Activated CD4-positive, alpha-beta memory T cell treated with anti-CD3 and anti-CD28 coated beads for 36 hours (primary cell): ENCODE data around the gene REC114. TPM values are rescaled to one million over a fixed set of nuclear protein-coding genes. Genes with fewer than 3 reads are reported as not detected.
"Not testable (repeated sequence)": the region's sequence is repeated elsewhere in the genome, so short reads cannot be mapped to it uniquely, and the experiment has no call there.

Experiments used
- CTCF ChIA-PET: fragments of 350-600 bp; sonication (Branson Sonifier 250); formaldehyde crosslinking; loops from one replicate; lab custom pipeline; 2021; ENCODE audit warnings: antibody characterized with exemption, inconsistent platforms; lab: Charles Lee
- POLR2A ChIA-PET: fragments of 350-600 bp; sonication (Branson Sonifier 250); formaldehyde crosslinking; loops from one replicate; lab custom pipeline; 2021; ENCODE audit warnings: antibody characterized with exemption; lab: Charles Lee
- DNase-seq: peaks from one replicate; pipeline ENCODE4 v3.0.0-alpha.2; 2020
- H3K27ac Mint-ChIP-seq: one replicate; pipeline ENCODE4 v1.8.0; 2021; ENCODE audit warnings: mixed read lengths
- H3K27me3 Mint-ChIP-seq: one replicate; pipeline ENCODE4 v1.8.0; 2021; ENCODE audit warnings: mixed read lengths
- H3K36me3 Mint-ChIP-seq: one replicate; pipeline ENCODE4 v1.8.0; 2021; ENCODE audit warnings: mixed read lengths
- H3K4me1 Mint-ChIP-seq: one replicate; pipeline ENCODE4 v1.8.0; 2021; ENCODE audit warnings: low read depth, mixed read lengths
- H3K4me3 Mint-ChIP-seq: one replicate; pipeline ENCODE4 v1.8.0; 2021; ENCODE audit warnings: mild to moderate bottlenecking, mixed read lengths
- H3K9me3 Mint-ChIP-seq: one replicate; pipeline ENCODE4 v1.8.0; 2021; ENCODE audit warnings: mixed read lengths
- intact Hi-C: fragments of 100-400 bp; cut with micrococcal nuclease; formaldehyde crosslinking; loops from one replicate; pipeline ENCODE4 v1.15.1; 2023
- total RNA-seq, 2 experiments: library from RNA; stranded (reverse); gene quantifications; one replicate each; pipeline ENCODE4 v1.2.3, GENCODE V29; 2021

Gene REC114
- total RNA-seq = not detected

- CTCF ChIA-PET = no interaction called here
- no peaks in the 10 kb centered on the region for H3K36me3 Mint-ChIP-seq
- H3K9me3 Mint-ChIP-seq = no peaks in the 10 kb centered on the region
- DNase-seq = no peak
- peaks cover 11% of the 10 kb centered on the region for H3K27me3 Mint-ChIP-seq
- H3K4me1 Mint-ChIP-seq = peaks cover 4% of the 10 kb centered on the region
- H3K4me3 Mint-ChIP-seq = no peak within 1 kb of the TSS
- intact Hi-C loops = no loop called here
- H3K27ac Mint-ChIP-seq = no peak within 1 kb of the TSS
- POLR2A ChIA-PET = no interaction called here
Observed at GRCh38 chr15:73442968-73443367, at the start of gene REC114. REC114 (plus strand) TSS chr15:73443164; CDS start chr15:73443186, 22 bp downstream.

- Mint-ChIP-seq H3K4me3 (no peak overlapping the region), H3K4me1 (no peaks in the 10 kb centered on the region), H3K27me3 (peaks cover 6% of the 10 kb centered on the region), H3K36me3 (no peaks in the 10 kb centered on the region), H3K9me3 (no peaks in the 10 kb centered on the region), H3K27ac (no peak overlapping the region)
- POLR2A ChIA-PET = no interaction called here
- CTCF ChIA-PET = no interaction called here
- intact Hi-C loops = no loop called here
- no peak for DNase-seq
Observed at GRCh38 chr15:73393336-73393735, 49.6 kb upstream of the REC114 start.

- Mint-ChIP-seq H3K27me3 (peaks cover 6% of the 10 kb centered on the region), H3K36me3 (no peaks in the 10 kb centered on the region), H3K4me1 (no peaks in the 10 kb centered on the region), H3K9me3 (no peaks in the 10 kb centered on the region), H3K27ac (no peak overlapping the region), H3K4me3 (no peak overlapping the region)
- ChIA-PET POLR2A (no interaction called here), CTCF (no interaction called here)
- no peak for DNase-seq
- intact Hi-C loops = no loop called here
Observed at GRCh38 chr15:73394782-73395181, 48.2 kb upstream of the REC114 start.

- H3K27me3 Mint-ChIP-seq = peaks cover 6% of the 10 kb centered on the region
- H3K27ac Mint-ChIP-seq = no peak overlapping the region
- intact Hi-C loops = no loop called here
- H3K4me3 Mint-ChIP-seq = no peak overlapping the region
- no peak for DNase-seq
- H3K36me3 Mint-ChIP-seq = no peaks in the 10 kb centered on the region
- ChIA-PET POLR2A (no interaction called here), CTCF (interaction anchor here (0.6 kb wide), 1 partner anchor 129 kb away, joined by 3 read pairs; no protein-coding TSS in a partner anchor)
- no peaks in the 10 kb centered on the region for H3K4me1 Mint-ChIP-seq
- no peaks in the 10 kb centered on the region for H3K9me3 Mint-ChIP-seq
Observed at GRCh38 chr15:73395671-73396070, 47.3 kb upstream of the REC114 start.

- Mint-ChIP-seq H3K27me3 (peaks cover 6% of the 10 kb centered on the region), H3K36me3 (no peaks in the 10 kb centered on the region), H3K4me3 (no peak overlapping the region), H3K9me3 (no peaks in the 10 kb centered on the region), H3K27ac (no peak overlapping the region), H3K4me1 (no peaks in the 10 kb centered on the region)
- ChIA-PET POLR2A (no interaction called here), CTCF (no interaction called here)
- DNase-seq = no peak
- intact Hi-C loops = no loop called here
Observed at GRCh38 chr15:73397461-73397860, 45.5 kb upstream of the REC114 start.

- Mint-ChIP-seq H3K4me3 (no peak overlapping the region), H3K36me3 (no peaks in the 10 kb centered on the region), H3K9me3 (no peaks in the 10 kb centered on the region), H3K27me3 (peaks cover 4% of the 10 kb centered on the region), H3K4me1 (no peaks in the 10 kb centered on the region), H3K27ac (no peak overlapping the region)
- ChIA-PET CTCF (no interaction called here), POLR2A (no interaction called here)
- intact Hi-C loops = no loop called here
- DNase-seq = no peak
Observed at GRCh38 chr15:73398861-73399260, 44.1 kb upstream of the REC114 start.

GRCh38 chr15:73400222-73400621 is 42.7 kb upstream of the REC114 start:
- H3K9me3 Mint-ChIP-seq, H3K27me3 Mint-ChIP-seq, H3K27ac Mint-ChIP-seq, intact Hi-C loops, POLR2A ChIA-PET, H3K4me1 Mint-ChIP-seq, DNase-seq, H3K36me3 Mint-ChIP-seq, H3K4me3 Mint-ChIP-seq: not testable (repeated sequence)
- CTCF ChIA-PET = interaction anchor here (0.7 kb wide), 1 partner anchor 299 kb away, joined by 3 read pairs; no protein-coding TSS in a partner anchor

GRCh38 chr15:73403171-73403570 is 39.8 kb upstream of the REC114 start:
- POLR2A ChIA-PET = no interaction called here
- H3K27me3 Mint-ChIP-seq = peaks cover 5% of the 10 kb centered on the region

GRCh38 chr15:73414876-73415275 is 28.1 kb upstream of the REC114 start:
- POLR2A ChIA-PET = no interaction called here
- H3K4me1 Mint-ChIP-seq = no peaks in the 10 kb centered on the region
- intact Hi-C loops = no loop called here
- DNase-seq = no peak
- H3K9me3 Mint-ChIP-seq = no peaks in the 10 kb centered on the region
- no peaks in the 10 kb centered on the region for H3K36me3 Mint-ChIP-seq
- peaks cover 10% of the 10 kb centered on the region for H3K27me3 Mint-ChIP-seq
- no peak overlapping the region for H3K4me3 Mint-ChIP-seq
- CTCF ChIA-PET = no interaction called here
- H3K27ac Mint-ChIP-seq = no peak overlapping the region

More at GRCh38 chr15:73403171-73403570, 39.8 kb upstream of the REC114 start:
- Mint-ChIP-seq H3K27ac (no peak overlapping the region), H3K4me1 (no peaks in the 10 kb centered on the region), H3K36me3 (no peaks in the 10 kb centered on the region), H3K4me3 (no peak overlapping the region), H3K9me3 (no peaks in the 10 kb centered on the region)
- DNase-seq = no peak
- CTCF ChIA-PET = no interaction called here
- intact Hi-C loops = no loop called here

GRCh38 chr15:73424506-73424905 is 18.5 kb upstream of the REC114 start:
- intact Hi-C loops = no loop called here
- H3K36me3 Mint-ChIP-seq = no peaks in the 10 kb centered on the region
- H3K9me3 Mint-ChIP-seq = no peaks in the 10 kb centered on the region
- no peak for DNase-seq
- H3K4me3 Mint-ChIP-seq = no peak overlapping the region
- peaks cover 5% of the 10 kb centered on the region for H3K4me1 Mint-ChIP-seq
- CTCF ChIA-PET = no interaction called here
- H3K27me3 Mint-ChIP-seq = peaks cover 8% of the 10 kb centered on the region
- no peak overlapping the region for H3K27ac Mint-ChIP-seq
- POLR2A ChIA-PET = no interaction called here

- no peaks in the 10 kb centered on the region for H3K36me3 Mint-ChIP-seq
- ChIA-PET CTCF (no interaction called here), POLR2A (no interaction called here)
- no peak for DNase-seq
- peaks cover 8% of the 10 kb centered on the region for H3K27me3 Mint-ChIP-seq
- no peak overlapping the region for H3K4me3 Mint-ChIP-seq
- intact Hi-C loops = no loop called here
- no peak overlapping the region for H3K27ac Mint-ChIP-seq
- peaks cover 5% of the 10 kb centered on the region for H3K4me1 Mint-ChIP-seq
- no peaks in the 10 kb centered on the region for H3K9me3 Mint-ChIP-seq
Observed at GRCh38 chr15:73425510-73425909, 17.5 kb upstream of the REC114 start.

- Mint-ChIP-seq H3K36me3 (no peaks in the 10 kb centered on the region), H3K4me3 (no peak overlapping the region), H3K27ac (no peak overlapping the region), H3K27me3 (peaks cover 8% of the 10 kb centered on the region), H3K9me3 (no peaks in the 10 kb centered on the region), H3K4me1 (peaks cover 5% of the 10 kb centered on the region)
- ChIA-PET POLR2A (no interaction called here), CTCF (interaction anchor here (0.6 kb wide), 1 partner anchor 36 kb away, joined by 3 read pairs; no protein-coding TSS in a partner anchor)
- intact Hi-C loops = no loop called here
- DNase-seq = no peak
Observed at GRCh38 chr15:73426323-73426994, 16.5 kb upstream of the REC114 start.

GRCh38 chr15:73431329-73431728 is 11.6 kb upstream of the REC114 start:
- H3K27ac Mint-ChIP-seq, DNase-seq, H3K9me3 Mint-ChIP-seq, H3K27me3 Mint-ChIP-seq, intact Hi-C loops, H3K4me3 Mint-ChIP-seq, POLR2A ChIA-PET, H3K4me1 Mint-ChIP-seq, CTCF ChIA-PET, H3K36me3 Mint-ChIP-seq: not testable (repeated sequence)
